ENCODE data around the gene ZBTB20. TPM values are rescaled to one million over a fixed set of nuclear protein-coding genes. Genes with fewer than 3 reads are reported as not detected.

The ZBTB20 gene
- total and polyA plus RNA-seq, 10 of the 15 experiments (the other 5 are each of a cell fraction or from before 2014, with no cell fraction given): 0.20 to 5.5 (median 2.2) TPM

GRCh38 chr3:114562557-114562956 is 584.5 kb downstream of the ZBTB20 start:
- Histone ChIP-seq H3K36me3 (ENCODE audit: control insufficient read depth in 2 of 2, insufficient read depth in 2 of 2, low read length in 1 of 2) (no peaks in the 10 kb centered on the region), H3K27ac (ENCODE audit: control insufficient read depth, insufficient read depth) (no peak overlapping the region), H4K20me1 (ENCODE audit: control insufficient read depth, insufficient read depth) (no peaks in the 10 kb centered on the region), H3K4me1 (ENCODE audit: control insufficient read depth, insufficient read depth, low read length) (peaks cover 7% of the 10 kb centered on the region), H3K27me3 (replicated peaks in 1 of 2; ENCODE audit: control insufficient read depth in 2 of 2, insufficient read depth in 2 of 2, low read length in 1 of 2) (no peaks in the 10 kb centered on the region), H3K9ac (ENCODE audit: control insufficient read depth, insufficient read depth, low read length) (no peak overlapping the region), H3K4me2 (ENCODE audit: control insufficient read depth, insufficient read depth) (no peak overlapping the region), H3K4me3 (no peak overlapping the region), H2AFZ (ENCODE audit: control insufficient read depth, low read depth, low read length) (no peak overlapping the region), H3K9me3 (replicated peaks; ENCODE audit: control insufficient read depth, insufficient read depth, low read length) (no peaks in the 10 kb centered on the region), H3K79me2 (ENCODE audit: control insufficient read depth, insufficient read depth, low read length) (no peaks in the 10 kb centered on the region)
- intact Hi-C loops (cut with micrococcal nuclease; ENCODE audit: unreplicated experiment) (no loop called here), in situ Hi-C loops (cut with MboI) (no loop called here)
- FAIRE-seq (no peak), DNase-seq (ENCODE audit: low read depth, low spot score) (no peak), ATAC-seq (no peak)
- ChIA-PET POLR2A (no interaction called here), RAD21 (ENCODE audit: unreplicated experiment) (no interaction called here), CTCF (interaction anchor here (0.7 kb wide), 1 partner anchor 12 kb away, joined by 3 read pairs; no protein-coding TSS in a partner anchor), SMC1A (ENCODE audit: uncharacterized antibody, unreplicated experiment) (interaction anchor here (1.7 kb wide), 1 partner anchor 22 kb away, joined by 7 read pairs; no protein-coding TSS in a partner anchor)
- 50% methylated on average over 2 of the region's 2 CpGs for WGBS (ENCODE audit: insufficient coverage, insufficient replicate concordance, low lambda C conversion rate, missing lambda C conversion rate)
- BruUV-seq (replicated peaks): no TSS peak
- no peak for TF ChIP-seq MYC (IDR thresholded peaks at IDR 0.05; ENCODE audit: insufficient read depth, insufficient read length, insufficient replicate concordance, low read length, severe bottlenecking)
- TF ChIP-seq POLR2AphosphoS5 (IDR thresholded peaks at IDR 0.05; ENCODE audit: low read length): no peak
- TF ChIP-seq SMAD5 (IDR thresholded peaks at IDR 0.05; ENCODE audit: low read depth): no peak
- TF ChIP-seq ZNF207 (IDR thresholded peaks at IDR 0.05; ENCODE audit: borderline replicate concordance): no peak
- TF ChIP-seq, protein P1, sequence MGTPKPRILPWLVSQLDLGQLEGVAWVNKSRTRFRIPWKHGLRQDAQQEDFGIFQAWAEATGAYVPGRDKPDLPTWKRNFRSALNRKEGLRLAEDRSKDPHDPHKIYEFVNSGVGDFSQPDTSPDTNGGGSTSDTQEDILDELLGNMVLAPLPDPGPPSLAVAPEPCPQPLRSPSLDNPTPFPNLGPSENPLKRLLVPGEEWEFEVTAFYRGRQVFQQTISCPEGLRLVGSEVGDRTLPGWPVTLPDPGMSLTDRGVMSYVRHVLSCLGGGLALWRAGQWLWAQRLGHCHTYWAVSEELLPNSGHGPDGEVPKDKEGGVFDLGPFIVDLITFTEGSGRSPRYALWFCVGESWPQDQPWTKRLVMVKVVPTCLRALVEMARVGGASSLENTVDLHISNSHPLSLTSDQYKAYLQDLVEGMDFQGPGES (IDR thresholded peaks at IDR 0.05): no peak
- TF ChIP-seq SIX5 (IDR thresholded peaks at IDR 0.05; ENCODE audit: low read depth, low read length, severe bottlenecking): no peak
- TF ChIP-seq NFXL1 (IDR thresholded peaks at IDR 0.05; ENCODE audit: borderline replicate concordance): no peak
- no peak for TF ChIP-seq POLR2AphosphoS2 (IDR thresholded peaks at IDR 0.05; ENCODE audit: low read depth, low read length)
- TF ChIP-seq CHD1 (IDR thresholded peaks at IDR 0.05; ENCODE audit: low read depth, low read length): no peak
- TF ChIP-seq RFX5 (IDR thresholded peaks at IDR 0.05; ENCODE audit: low read depth, low read length): no peak
- TF ChIP-seq BRCA1 (IDR thresholded peaks at IDR 0.05; ENCODE audit: low read depth, low read length): no peak
- TF ChIP-seq, protein P2, sequence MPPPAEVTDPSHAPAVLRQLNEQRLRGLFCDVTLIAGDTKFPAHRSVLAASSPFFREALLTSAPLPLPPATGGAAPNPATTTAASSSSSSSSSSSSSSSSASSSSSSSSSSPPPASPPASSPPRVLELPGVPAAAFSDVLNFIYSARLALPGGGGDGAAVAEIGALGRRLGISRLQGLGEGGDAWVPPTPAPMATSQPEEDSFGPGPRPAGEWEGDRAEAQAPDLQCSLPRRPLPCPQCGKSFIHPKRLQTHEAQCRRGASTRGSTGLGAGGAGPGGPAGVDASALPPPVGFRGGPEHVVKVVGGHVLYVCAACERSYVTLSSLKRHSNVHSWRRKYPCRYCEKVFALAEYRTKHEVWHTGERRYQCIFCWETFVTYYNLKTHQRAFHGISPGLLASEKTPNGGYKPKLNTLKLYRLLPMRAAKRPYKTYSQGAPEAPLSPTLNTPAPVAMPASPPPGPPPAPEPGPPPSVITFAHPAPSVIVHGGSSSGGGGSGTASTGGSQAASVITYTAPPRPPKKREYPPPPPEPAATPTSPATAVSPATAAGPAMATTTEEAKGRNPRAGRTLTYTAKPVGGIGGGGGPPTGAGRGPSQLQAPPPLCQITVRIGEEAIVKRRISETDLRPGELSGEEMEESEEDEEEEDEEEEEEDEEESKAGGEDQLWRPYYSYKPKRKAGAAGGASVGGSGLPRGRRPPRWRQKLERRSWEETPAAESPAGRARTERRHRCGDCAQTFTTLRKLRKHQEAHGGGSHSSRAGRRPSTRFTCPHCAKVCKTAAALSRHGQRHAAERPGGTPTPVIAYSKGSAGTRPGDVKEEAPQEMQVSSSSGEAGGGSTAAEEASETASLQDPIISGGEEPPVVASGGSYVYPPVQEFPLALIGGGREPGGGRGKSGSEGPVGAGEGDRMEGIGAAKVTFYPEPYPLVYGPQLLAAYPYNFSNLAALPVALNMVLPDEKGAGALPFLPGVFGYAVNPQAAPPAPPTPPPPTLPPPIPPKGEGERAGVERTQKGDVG (CRISPR knock-in tag; IDR thresholded peaks at IDR 0.05): no peak
- TF ChIP-seq BACH1 (IDR thresholded peaks at IDR 0.05; ENCODE audit: borderline replicate concordance): no peak
- TF ChIP-seq, protein P3, sequence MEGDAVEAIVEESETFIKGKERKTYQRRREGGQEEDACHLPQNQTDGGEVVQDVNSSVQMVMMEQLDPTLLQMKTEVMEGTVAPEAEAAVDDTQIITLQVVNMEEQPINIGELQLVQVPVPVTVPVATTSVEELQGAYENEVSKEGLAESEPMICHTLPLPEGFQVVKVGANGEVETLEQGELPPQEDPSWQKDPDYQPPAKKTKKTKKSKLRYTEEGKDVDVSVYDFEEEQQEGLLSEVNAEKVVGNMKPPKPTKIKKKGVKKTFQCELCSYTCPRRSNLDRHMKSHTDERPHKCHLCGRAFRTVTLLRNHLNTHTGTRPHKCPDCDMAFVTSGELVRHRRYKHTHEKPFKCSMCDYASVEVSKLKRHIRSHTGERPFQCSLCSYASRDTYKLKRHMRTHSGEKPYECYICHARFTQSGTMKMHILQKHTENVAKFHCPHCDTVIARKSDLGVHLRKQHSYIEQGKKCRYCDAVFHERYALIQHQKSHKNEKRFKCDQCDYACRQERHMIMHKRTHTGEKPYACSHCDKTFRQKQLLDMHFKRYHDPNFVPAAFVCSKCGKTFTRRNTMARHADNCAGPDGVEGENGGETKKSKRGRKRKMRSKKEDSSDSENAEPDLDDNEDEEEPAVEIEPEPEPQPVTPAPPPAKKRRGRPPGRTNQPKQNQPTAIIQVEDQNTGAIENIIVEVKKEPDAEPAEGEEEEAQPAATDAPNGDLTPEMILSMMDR (IDR thresholded peaks at IDR 0.05 in 2 of 3, conservative IDR thresholded peaks at IDR 0.05 in 1 of 3; ENCODE audit: control insufficient read depth in 2 of 3, extremely low read depth in 1 of 3, insufficient read depth in 1 of 3, low read depth in 3 of 3, low read length in 3 of 3): no peak
- no peak for TF ChIP-seq PRDM15 (CRISPR knock-in tag; IDR thresholded peaks at IDR 0.05)
